GM23338 (cell line): ENCODE results near the gene AK2. TPM values are rescaled to one million over a fixed set of nuclear protein-coding genes. Genes with fewer than 3 reads are reported as not detected.

ENCODE experiments used
- ATAC-seq: fragments of 200-7000 bp; cut with Tn5 transposase; 3 replicates; pipeline ENCODE4 v1.9.1; 2020
- DNase-seq: peaks from one replicate; pipeline ENCODE4 v3.0.0-alpha.2; 2015; ENCODE audit warnings: low spot score
- H2AFZ ChIP-seq: fragments of 200-600 bp; sonication (generic); 2 replicates; pipeline ENCODE4 v1.8.0; 2016; ENCODE audit warnings: antibody characterized with exemption, mild to moderate bottlenecking, moderate library complexity
- H3F3A ChIP-seq: fragments of 200-600 bp; sonication (generic); replicated peaks from 2 replicates; pipeline ENCODE4 v1.8.0; 2017; ENCODE audit warnings: antibody characterized with exemption, mixed run types, low read depth
- H3K27ac ChIP-seq: fragments of 200-600 bp; sonication (generic); 2 replicates; pipeline ENCODE4 v1.6.1; 2016; ENCODE audit warnings: low read depth
- H3K27me3 ChIP-seq: fragments of 200-600 bp; sonication (generic); 2 replicates; pipeline ENCODE4 v1.8.0; 2016; ENCODE audit warnings: mild to moderate bottlenecking, mixed run types, moderate library complexity; ENCODE audit not compliant: insufficient read depth
- H3K36me3 ChIP-seq: fragments of 200-600 bp; sonication (generic); 2 replicates; pipeline ENCODE4 v1.8.0; 2016; ENCODE audit warnings: mild to moderate bottlenecking; ENCODE audit not compliant: insufficient read depth
- H3K4me1 ChIP-seq: fragments of 200-600 bp; sonication (generic); 2 replicates; pipeline ENCODE4 v1.8.0; 2016; ENCODE audit warnings: mild to moderate bottlenecking, moderate library complexity; ENCODE audit not compliant: insufficient read depth
- H3K4me2 ChIP-seq: fragments of 200-600 bp; sonication (generic); 2 replicates; pipeline ENCODE4 v1.7.1; 2017; ENCODE audit warnings: mixed run types
- H3K4me3 ChIP-seq: fragments of 200-600 bp; sonication (generic); 2 replicates; pipeline ENCODE4 v1.6.1; 2016; ENCODE audit warnings: mixed run types
- H3K79me2 ChIP-seq: fragments of 200-600 bp; sonication (generic); replicated peaks from 2 replicates; pipeline ENCODE4 v1.8.0; 2017; ENCODE audit warnings: mild to moderate bottlenecking; ENCODE audit not compliant: insufficient read depth
- H3K9me2 ChIP-seq: fragments of 200-600 bp; sonication (generic); 2 replicates; pipeline ENCODE4 v1.8.0; 2017; ENCODE audit not compliant: insufficient read depth
- H4K20me1 ChIP-seq: fragments of 200-600 bp; sonication (generic); replicated peaks from 2 replicates; pipeline ENCODE4 v1.8.0; 2017; ENCODE audit warnings: mild to moderate bottlenecking; ENCODE audit not compliant: insufficient read depth
- H3K27ac Mint-ChIP-seq: 2 replicates; pipeline ENCODE4 v1.8.0; 2020; ENCODE audit warnings: inconsistent platforms, mild to moderate bottlenecking, moderate library complexity, mixed read lengths
- H3K27me3 Mint-ChIP-seq: 3 replicates; pipeline ENCODE4 v1.8.0; 2022; ENCODE audit warnings: low read depth, mild to moderate bottlenecking, moderate library complexity, mixed read lengths, inconsistent platforms; ENCODE audit not compliant: insufficient read depth, poor library complexity
- H3K36me3 Mint-ChIP-seq: 3 replicates; pipeline ENCODE4 v1.8.0; 2021; ENCODE audit warnings: low read depth, mild to moderate bottlenecking, inconsistent platforms, moderate library complexity, mixed read lengths
- H3K4me1 Mint-ChIP-seq: 3 replicates; pipeline ENCODE4 v1.8.0; 2020; ENCODE audit warnings: mild to moderate bottlenecking, inconsistent platforms, mixed read lengths
- H3K4me3 Mint-ChIP-seq: 3 replicates; pipeline ENCODE4 v1.8.0; 2021; ENCODE audit warnings: moderate library complexity, mild to moderate bottlenecking, inconsistent platforms, mixed read lengths
- H3K9me3 Mint-ChIP-seq: 3 replicates; pipeline ENCODE4 v1.8.0; 2020; ENCODE audit warnings: moderate library complexity, mild to moderate bottlenecking, inconsistent platforms, mixed read lengths
- CREB1 ChIP-seq: fragments of 250-450 bp; sonication (Bioruptor Pico); IDR thresholded peaks from 2 replicates; pipeline ENCODE4 v1.5.0; 2020; ENCODE audit warnings: low read depth, mild to moderate bottlenecking, moderate library complexity
- EZH2 ChIP-seq: fragments of 200-600 bp; sonication (generic); IDR thresholded peaks from one replicate; pipeline ENCODE4 v1.8.0; 2017; ENCODE audit warnings: antibody characterized with exemption, mild to moderate bottlenecking, low read depth; ENCODE audit not compliant: unreplicated experiment
- NANOG ChIP-seq: IDR thresholded peaks from 2 replicates; pipeline ENCODE4 v1.6.1; 2016; ENCODE audit warnings: antibody characterized with exemption, borderline replicate concordance
- REST ChIP-seq: IDR thresholded peaks from one replicate; pipeline ENCODE4 v1.6.1; 2018; ENCODE audit warnings: antibody characterized with exemption; ENCODE audit not compliant: unreplicated experiment
- ZNF331 ChIP-seq: fragments of 250-450 bp; sonication (Bioruptor Pico); IDR thresholded peaks from 2 replicates; pipeline ENCODE4 v1.5.0; 2020; ENCODE audit warnings: low read depth, mild to moderate bottlenecking, moderate library complexity
- ZNF462 ChIP-seq: fragments of 250-450 bp; sonication (Bioruptor Pico); IDR thresholded peaks from 2 replicates; pipeline ENCODE4 v1.5.0; 2020; ENCODE audit warnings: mild to moderate bottlenecking, moderate library complexity
- polyA plus RNA-seq: library from polyadenylated mRNA; unstranded; fragments of >200 nt; fragmentation: Nextera tagmentation; extraction: Ambion mirVana; gene quantifications from 2 replicates; pipeline ENCODE4 v1.2.1, GENCODE V29; 2016
- total RNA-seq: library from RNA; depleted of rRNA; stranded (reverse); fragments of >200 nt; shearing (Covaris generic); gene quantifications from 2 replicates; pipeline ENCODE4 v1.2.3, GENCODE V29; 2014

Gene AK2
- total and polyA plus RNA-seq, 2 experiments from 2014 or later: 125 to 142 TPM

- Histone ChIP-seq H3K4me3 (no peak overlapping the region), H3K9me2 (no peaks in the 10 kb centered on the region), H3K79me2 (no peaks in the 10 kb centered on the region), H2AFZ (no peak overlapping the region), H3F3A (peaks cover 3% of the 10 kb centered on the region; the same call in 1 of the 2 replicates), H3K27me3 (no peaks in the 10 kb centered on the region), H3K27ac (no peak overlapping the region), H3K4me1 (no peaks in the 10 kb centered on the region), H3K4me2 (no peak overlapping the region), H4K20me1 (peaks cover 13% of the 10 kb centered on the region), H3K36me3 (peaks cover 49% of the 10 kb centered on the region)
- H3K9me3 Mint-ChIP-seq: no peaks in the 10 kb centered on the region; the same call in 2 of the 3 replicates
- DNase-seq (no peak), ATAC-seq (no peak)
- no peak overlapping the region for H3K4me3 Mint-ChIP-seq
- H3K36me3 Mint-ChIP-seq: peaks cover 73% of the 10 kb centered on the region
- no peak overlapping the region for H3K27ac Mint-ChIP-seq
- TF ChIP-seq CREB1 (CRISPR knock-in tag) (no peak), NANOG (no peak), REST (no peak), EZH2 (no peak), ZNF462 (no peak), ZNF331 (no peak)
- no peaks in the 10 kb centered on the region for H3K27me3 Mint-ChIP-seq
- H3K4me1 Mint-ChIP-seq: no peaks in the 10 kb centered on the region; the same call in 2 of the 3 replicates
Observed at GRCh38 chr1:33015216-33015615, 21.5 kb downstream of the AK2 start.
